ENCODE results near the gene NCOA5. TPM values are rescaled to one million over a fixed set of nuclear protein-coding genes. Genes with fewer than 3 reads are reported as not detected.
"Not testable (repeated sequence)": the region's sequence is repeated elsewhere in the genome, so short reads cannot be mapped to it uniquely, and the experiment has no call there.

Gene NCOA5
- total and polyA plus RNA-seq, 7 donors: 8.8 to 17.3 (median 11.4) TPM

DNA sequence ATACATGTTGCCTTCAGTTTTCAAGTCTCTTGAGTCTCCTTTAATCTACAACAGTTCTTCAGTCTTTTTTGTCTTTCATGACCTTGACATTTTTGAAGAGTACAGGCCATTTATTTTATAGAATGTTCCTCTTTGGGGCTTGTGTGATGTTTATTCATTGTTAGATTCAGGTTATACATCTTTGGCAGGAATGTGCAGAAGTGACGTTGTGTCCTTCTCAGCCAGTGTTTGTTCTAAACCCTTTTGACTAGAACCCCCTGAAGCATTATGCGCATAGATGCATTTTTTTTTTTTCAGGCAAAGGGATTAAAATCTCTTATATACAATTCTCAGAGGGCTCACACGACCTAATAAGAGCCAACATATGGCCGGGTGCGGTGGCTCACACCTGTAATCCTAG is 11.2 kb upstream of the NCOA5 start:
- H3K4me1 ChIP-seq: no peaks in the 10 kb centered on the region
- H3K27me3 ChIP-seq (ENCODE audit: insufficient read depth in 3 of 3, low read length in 2 of 3): peaks cover 4 to 56% (median 8%) of the 10 kb centered on the region in 3 donors
- intact Hi-C loops (cut with DNase I): no loop called here
- H3K36me3 ChIP-seq (ENCODE audit: insufficient read depth in 1 of 2, low read depth in 1 of 2): no peaks in the 10 kb centered on the region
- no peak overlapping the region for H3K27ac ChIP-seq
- WGBS, 3 donors: 70 to 79% (median 70%) methylated on average over 5 of the region's 5 CpGs
- no peak overlapping the region for H3K4me3 ChIP-seq
- no peaks in the 10 kb centered on the region for H3K9me3 ChIP-seq
- DNase-seq (no peak), ATAC-seq (no peak)
- TF ChIP-seq, protein P1, sequence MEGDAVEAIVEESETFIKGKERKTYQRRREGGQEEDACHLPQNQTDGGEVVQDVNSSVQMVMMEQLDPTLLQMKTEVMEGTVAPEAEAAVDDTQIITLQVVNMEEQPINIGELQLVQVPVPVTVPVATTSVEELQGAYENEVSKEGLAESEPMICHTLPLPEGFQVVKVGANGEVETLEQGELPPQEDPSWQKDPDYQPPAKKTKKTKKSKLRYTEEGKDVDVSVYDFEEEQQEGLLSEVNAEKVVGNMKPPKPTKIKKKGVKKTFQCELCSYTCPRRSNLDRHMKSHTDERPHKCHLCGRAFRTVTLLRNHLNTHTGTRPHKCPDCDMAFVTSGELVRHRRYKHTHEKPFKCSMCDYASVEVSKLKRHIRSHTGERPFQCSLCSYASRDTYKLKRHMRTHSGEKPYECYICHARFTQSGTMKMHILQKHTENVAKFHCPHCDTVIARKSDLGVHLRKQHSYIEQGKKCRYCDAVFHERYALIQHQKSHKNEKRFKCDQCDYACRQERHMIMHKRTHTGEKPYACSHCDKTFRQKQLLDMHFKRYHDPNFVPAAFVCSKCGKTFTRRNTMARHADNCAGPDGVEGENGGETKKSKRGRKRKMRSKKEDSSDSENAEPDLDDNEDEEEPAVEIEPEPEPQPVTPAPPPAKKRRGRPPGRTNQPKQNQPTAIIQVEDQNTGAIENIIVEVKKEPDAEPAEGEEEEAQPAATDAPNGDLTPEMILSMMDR (IDR thresholded peaks at IDR 0.05): no peak

DNA sequence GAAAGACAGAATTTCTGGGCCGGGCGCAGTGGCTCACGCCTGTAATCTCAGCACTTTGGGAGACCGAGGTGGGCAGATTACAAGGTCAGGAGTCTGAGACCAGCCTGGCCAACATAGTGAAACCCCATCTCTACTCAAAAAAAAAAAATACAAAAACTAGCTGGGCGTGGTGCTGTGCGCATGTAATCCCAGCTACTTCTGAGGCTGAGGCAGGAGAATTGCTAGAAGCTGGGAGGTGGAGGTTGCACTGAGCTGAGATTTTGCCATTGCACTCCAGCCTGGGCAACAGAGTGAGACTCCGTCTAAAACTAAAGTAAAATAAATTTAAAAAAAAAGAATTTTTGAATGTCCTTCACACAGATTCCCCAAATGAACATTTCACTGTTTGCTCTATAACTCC is 10.7 kb upstream of the NCOA5 start:
- H3K4me3 ChIP-seq; intact Hi-C loops (cut with DNase I); H3K4me1 ChIP-seq; ATAC-seq; DNase-seq; H3K9me3 ChIP-seq; H3K36me3 ChIP-seq (ENCODE audit: insufficient read depth in 1 of 2, low read depth in 1 of 2); H3K27ac ChIP-seq: not testable (repeated sequence)
- H3K27me3 ChIP-seq (ENCODE audit: insufficient read depth in 3 of 3, low read length in 2 of 3): peaks cover 4 to 56% (median 8%) of the 10 kb centered on the region in 3 donors
- WGBS, 3 donors: 81 to 85% (median 84%) methylated on average over 7 of the region's 7 CpGs

DNA sequence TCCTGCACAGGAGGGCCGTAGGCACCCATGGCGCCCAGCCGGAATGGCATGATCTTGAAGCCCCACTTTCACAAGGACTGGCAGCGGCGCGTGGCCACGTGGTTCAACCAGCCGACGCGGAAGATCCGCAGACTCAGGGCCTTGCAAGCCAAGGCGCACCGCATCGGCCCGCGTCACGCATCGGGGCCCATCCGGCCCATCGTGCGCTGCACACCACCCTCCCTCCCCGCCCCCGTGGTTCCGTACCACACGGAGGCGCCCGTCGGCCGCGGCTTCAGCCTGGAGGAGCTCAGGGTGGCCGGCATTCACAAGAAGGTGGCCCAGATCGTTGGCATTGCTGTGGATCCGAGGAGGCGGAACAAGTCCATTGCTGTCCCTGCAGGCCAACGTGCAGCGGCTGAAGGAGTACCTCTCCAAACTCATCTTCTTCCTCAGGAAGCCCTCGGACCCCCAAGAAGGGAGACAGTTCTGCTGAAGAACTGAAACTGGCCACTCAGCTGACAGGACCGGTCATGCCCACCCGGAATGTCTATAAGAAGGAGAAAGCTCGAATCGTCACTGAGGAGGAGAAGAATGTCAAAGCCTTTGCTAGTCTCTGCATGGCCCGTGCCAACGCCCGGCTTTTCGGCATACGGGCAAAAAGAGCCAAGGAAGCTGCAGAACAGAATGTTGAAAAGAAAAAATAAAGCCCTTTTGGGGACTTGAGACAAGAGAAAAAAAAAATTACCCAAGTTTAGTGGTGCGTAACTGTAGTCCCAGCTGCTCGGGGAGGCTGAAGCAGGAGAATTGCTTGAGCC is 9.9 kb upstream of the NCOA5 start:
- Histone ChIP-seq H3K4me3 (peak overlapping the region; percentile 25), H3K4me1 (no peaks in the 10 kb centered on the region), H3K27ac (no peak overlapping the region), H3K27me3 (ENCODE audit: insufficient read depth in 3 of 3, low read length in 2 of 3) (peaks cover 0 to 54% (median 7%) of the 10 kb centered on the region in 3 donors), H3K36me3 (ENCODE audit: insufficient read depth in 1 of 2, low read depth in 1 of 2) (no peaks in the 10 kb centered on the region), H3K9me3 (no peaks in the 10 kb centered on the region)
- ATAC-seq (peak in 3 of 4 donors; percentile 30 to 46 (median 36)), DNase-seq (peak in 1 of 2 donors; percentile 60)
- 30 to 33% (median 31%) methylated on average over 43 to 48 of the region's 48 CpGs for WGBS, 3 donors
- intact Hi-C loops (cut with DNase I): no loop called here
- TF ChIP-seq, protein P1 (IDR thresholded peaks at IDR 0.05): no peak

DNA sequence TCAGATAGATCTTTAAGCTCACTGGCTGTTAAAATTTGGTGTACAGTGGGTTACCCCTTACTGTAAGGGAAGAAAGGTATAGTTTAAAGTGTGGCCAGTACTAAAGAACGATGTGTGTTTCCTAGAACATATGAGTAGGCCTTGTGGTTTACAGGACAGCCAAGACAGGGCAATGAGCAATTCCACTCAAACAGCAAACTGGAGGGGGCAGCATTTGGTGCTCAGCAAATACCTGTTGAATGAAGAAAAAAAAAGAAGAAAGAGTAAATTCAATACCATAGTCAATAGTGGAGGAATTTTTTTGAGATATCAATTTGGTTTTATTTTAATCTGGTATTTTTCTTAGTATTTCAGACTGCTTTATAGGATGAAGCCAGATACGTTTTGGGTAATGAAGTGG is 3.8 kb upstream of the NCOA5 start:
- intact Hi-C loops (cut with DNase I): loop anchor here in 1 of 2 donors (5.0 kb wide), 1 partner anchor 121 kb away; the partner anchor contains the start of gene ZNF335
- no peak for DNase-seq

DNA sequence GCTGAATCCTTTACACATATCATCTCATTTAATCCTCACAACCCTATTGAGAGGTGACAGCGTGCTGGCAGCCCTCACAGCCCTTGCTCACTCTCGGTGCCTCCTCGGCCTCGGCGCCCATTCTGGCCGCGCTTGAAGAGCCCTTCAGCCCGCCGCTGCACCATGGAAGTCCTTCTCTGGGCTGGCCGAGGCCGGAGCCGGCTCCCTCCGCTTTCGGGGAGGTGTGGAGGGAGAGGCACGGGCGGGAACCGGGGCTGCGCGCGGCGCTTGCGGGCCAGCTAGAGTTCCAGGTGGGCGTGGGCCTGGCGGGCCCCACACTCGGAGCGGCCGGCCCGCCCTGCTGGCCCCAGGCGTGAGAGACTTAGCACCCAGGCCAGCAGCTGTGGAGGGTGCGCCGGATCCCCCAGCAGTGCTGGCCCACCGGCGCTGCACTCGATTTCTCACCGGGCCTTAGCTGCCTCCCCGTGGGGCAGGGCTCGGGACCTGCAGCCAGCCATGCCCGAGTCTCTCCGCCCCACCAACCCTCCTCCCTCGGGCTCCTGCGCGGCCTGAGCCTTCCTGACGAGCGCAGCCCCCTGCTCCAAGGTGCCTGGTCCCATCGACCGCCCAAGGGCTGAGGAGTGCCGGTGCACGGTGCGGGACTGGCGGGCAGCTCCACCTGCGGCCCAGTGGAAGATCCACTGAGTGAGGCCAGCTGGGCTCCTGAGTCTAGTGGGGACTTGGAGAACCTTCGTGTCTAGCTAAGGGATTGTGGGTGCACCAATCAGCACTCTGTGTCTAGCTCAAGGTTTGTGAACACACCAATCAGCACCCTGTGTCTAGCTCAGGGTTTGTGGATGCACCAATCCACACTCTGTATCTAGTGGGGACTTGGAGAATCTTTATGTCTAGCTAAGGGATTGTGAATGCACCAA is 2.1 kb upstream of the NCOA5 start:
- not testable (repeated sequence) for H3K4me3 ChIP-seq; H3K9me3 ChIP-seq; DNase-seq; ATAC-seq; H3K27ac ChIP-seq; H3K36me3 ChIP-seq (ENCODE audit: insufficient read depth in 1 of 2, low read depth in 1 of 2); H3K27me3 ChIP-seq (ENCODE audit: insufficient read depth in 3 of 3, low read length in 2 of 3)
- peaks cover 29% of the 10 kb centered on the region for H3K4me1 ChIP-seq
- 94 to 95% (median 95%) methylated on average over 47 to 52 of the region's 52 CpGs for WGBS, 3 donors
- intact Hi-C loops (cut with DNase I): loop anchor here in 1 of 2 donors (5.0 kb wide), 1 partner anchor 120 kb away; the partner anchor contains the start of gene ZNF335

More for the DNA sequence above, 3.8 kb upstream of the NCOA5 start:
- WGBS, 3 donors: 79 to 85% (median 80%) methylated on average over 2 of the region's 2 CpGs
- Histone ChIP-seq H3K4me3 (no peak overlapping the region), H3K27me3 (ENCODE audit: insufficient read depth in 3 of 3, low read length in 2 of 3) (no peaks in the 10 kb centered on the region), H3K9me3 (no peaks in the 10 kb centered on the region), H3K4me1 (peaks cover 13% of the 10 kb centered on the region), H3K36me3 (ENCODE audit: insufficient read depth in 1 of 2, low read depth in 1 of 2) (no peaks in the 10 kb centered on the region), H3K27ac (no peak overlapping the region)
- ATAC-seq: no peak
- TF ChIP-seq, protein P1 (IDR thresholded peaks at IDR 0.05): no peak
